ENCODE data around the gene CXorf65.
A peak's percentile ranks its signal among the peaks of the same experiment; 100 is the strongest.

Gene CXorf65

DNA sequence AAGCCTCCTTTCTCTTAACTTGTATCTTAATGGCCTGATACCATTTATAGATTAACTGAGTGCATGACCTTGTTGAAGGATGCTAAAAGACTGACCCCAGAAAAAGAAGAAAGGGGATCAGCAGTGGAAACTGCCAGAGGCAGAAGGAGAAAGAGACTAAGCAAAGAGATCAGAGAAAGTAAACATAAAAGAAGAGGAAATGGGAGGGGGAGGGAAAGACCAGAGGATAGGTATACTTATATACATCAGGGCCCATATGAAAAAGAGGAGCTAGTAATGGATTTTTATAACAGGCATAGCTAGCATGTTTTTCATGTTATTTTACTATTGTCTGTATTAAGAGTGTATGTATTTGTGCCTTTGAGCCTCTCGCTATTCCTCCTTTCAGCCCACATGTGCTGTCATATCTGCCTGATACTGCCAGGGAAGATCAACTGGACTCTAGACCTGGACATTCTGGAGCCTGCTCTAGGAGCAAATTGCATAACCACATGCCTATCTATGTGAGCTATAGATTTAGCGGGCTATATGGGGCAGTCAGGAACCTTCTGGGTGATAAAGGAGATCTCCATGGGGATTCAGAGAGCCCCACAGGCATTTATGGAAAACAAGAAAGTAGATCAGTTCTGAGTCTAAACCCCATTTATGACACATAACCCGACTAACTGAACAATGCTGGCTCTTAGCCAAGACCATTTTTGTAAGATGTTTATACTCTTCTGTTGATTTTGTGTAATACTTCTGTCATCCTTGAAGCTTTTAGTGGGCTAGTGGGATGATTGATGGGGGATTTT lies 25.0 kb downstream of the CXorf65 start:
- H3K4me3 ChIP-seq: no peak overlapping the region
- H3K27ac ChIP-seq: no peak overlapping the region

DNA sequence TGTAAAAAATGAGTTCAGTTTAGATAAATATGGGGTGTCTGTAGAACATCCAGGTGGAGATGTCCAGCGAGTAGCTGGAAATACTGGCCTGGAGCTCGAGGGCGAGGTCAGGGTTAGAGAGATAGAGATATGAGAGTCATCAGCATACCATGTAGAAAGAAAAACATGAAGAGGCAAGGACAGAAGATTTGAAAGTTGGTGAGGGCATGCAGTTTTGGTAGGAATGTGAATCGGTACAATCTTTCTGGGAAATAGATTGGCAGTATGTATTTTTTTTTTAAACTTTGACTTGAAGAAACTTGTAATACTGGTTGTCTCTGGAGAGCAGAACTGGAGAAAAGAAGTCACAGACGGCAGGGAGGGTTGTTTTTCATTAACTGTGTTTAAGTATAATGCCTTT lies 36.0 kb downstream of the CXorf65 start:
- no peak overlapping the region for H3K4me3 ChIP-seq
- H3K27ac ChIP-seq: no peak overlapping the region

DNA sequence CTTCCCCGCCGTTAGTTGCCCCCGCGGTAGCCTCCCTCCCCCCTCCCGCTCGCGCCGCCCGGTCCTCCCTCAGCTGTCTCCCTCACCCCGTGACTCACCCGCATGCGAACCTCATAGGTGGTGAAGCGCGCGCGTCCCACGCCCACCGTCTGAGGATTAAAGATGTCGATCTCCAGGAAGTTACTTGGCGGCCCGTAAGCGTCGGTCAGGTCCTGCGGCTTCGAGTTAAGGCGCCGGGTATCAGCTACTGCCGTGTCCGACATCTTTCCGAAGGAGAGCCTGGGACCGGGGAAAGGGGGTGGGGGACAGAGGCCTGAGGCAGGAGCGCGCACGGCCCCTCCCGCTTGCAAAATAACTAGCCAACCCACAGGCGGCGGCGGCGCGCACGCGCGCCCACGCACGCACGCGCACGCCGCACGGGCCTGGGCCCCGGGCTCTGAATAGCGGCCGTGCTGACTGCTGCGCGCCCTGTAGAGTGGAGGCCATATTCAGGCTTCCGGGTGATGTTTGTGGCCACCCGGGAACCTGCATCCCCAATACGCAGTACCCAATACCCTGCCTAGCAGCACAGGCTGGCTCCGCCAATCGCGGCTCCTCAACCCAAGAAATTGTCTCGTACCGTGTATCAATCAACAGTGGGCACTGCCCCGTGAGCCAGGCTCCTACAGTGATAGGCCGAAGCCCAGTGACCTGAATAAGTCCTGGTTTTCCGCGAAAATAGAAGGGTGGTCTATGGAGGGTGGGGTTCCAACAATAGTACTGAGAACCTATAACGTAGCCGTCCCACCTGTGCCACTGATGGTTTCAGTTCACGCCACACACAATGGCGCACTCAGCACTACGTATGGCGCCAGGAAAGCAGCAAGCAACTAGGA lies 38.3 kb downstream of the CXorf65 start, which contains the start of gene SNX12:
TSS of gene SNX12 (minus strand) at position 291 of the 875 bp plus-strand sequence. CDS start at position 263, 28 bp downstream.
- H3K27ac ChIP-seq: peak within 1 kb of the TSS; percentile 22 to 88 (median 81)
- H3K4me3 ChIP-seq: peak within 1 kb of the TSS; percentile 47 to 60 (median 51)

DNA sequence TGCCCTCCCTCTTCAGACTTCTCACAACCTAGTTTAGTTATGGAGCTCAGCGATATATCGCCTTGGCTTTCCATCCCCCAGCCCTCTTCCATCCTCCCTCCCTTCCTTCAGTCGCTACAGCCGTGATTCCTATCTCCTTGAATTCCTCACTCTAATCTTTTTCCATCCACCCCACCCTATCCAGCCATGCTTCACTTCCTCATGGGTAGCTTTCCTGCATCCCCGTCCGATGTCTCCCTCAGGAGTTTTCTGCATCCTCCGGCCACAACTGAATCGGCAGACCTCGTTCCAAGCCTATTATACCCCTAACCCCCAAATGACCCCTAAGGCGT lies 38.9 kb downstream of the CXorf65 start:
- H3K27ac ChIP-seq: peak overlapping the region; percentile 22 to 88 (median 81)

DNA sequence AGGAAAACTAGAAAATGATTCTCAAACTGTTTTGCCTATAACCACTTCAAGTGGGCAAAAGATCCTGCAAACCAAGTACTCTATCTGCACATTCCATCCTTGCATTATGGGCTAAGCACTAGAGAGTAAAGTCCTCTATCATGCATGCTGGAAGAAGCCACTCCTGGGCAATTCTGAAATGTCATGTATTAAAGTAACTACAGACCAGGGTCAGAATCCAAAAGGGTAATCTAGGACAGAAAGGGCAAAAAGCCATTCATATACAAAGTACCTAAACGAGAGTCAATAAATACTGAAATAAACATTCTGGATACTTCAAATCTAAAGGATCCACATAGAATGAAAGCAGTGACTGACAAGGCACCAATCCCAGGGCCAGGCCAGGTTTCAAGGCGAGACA lies 39.5 kb downstream of the CXorf65 start:
- Histone ChIP-seq H3K4me3 (peak overlapping the region; percentile 47 to 60 (median 51)), H3K27ac (peak overlapping the region in 18 of 21 experiments; percentile 41 to 88 (median 81))

More for the DNA sequence above, 38.9 kb downstream of the CXorf65 start:
- H3K4me3 ChIP-seq: peak overlapping the region; percentile 47 to 60 (median 51)

DNA sequence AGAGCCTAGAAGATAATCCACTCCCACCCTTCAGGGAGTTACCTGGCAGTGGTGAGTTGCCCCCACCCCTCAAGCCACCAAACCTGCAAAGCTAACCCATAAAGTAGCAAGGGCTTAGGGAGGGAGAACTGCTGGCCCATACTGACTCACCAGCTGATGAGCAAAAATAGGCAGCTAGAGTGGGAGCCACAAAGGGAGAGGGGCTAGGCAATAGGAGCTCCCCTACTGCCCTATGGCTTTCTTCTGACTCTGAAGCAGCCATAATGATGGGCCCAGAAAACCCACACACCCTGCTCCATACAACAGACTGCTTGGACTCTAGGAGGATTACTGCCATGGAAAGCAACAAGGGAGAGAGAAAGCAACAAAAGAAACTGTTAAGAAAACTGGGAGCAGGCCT lies 46.4 kb downstream of the CXorf65 start:
- no peak overlapping the region for H3K4me3 ChIP-seq
- H3K27ac ChIP-seq: no peak overlapping the region

DNA sequence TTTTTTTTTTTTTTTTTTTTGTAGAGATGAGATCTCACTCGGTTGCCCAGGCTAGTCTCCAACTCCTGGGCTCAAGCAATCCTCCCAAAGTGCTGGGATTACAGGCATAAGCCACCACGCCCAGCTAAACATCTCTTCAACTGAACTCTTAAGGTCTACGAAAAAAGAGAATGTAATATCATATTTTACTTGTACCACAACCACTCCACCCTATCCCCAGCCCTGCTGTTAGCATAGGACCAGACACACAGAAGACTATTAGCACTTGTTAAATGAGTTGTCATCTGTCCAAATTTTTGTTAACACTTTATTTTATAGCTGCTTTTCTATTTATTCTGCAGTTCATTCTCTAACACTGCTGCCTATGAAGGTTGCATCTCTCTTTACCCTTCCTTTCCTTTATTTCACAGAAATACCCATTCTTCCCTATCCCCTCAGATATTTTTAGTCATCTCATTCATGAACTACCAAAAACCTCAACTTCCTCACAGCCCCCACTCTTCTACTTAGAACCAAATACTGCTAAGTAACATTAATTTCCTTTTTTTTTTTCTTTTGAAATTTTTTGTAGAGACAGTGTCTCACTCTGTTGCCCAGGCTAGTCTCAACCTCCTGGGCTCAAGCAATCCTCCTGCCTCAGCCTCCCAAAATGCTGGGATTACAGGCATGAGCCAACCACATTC lies 48.6 kb downstream of the CXorf65 start:
- H3K27ac ChIP-seq: no peak overlapping the region
- no peak overlapping the region for H3K4me3 ChIP-seq

DNA sequence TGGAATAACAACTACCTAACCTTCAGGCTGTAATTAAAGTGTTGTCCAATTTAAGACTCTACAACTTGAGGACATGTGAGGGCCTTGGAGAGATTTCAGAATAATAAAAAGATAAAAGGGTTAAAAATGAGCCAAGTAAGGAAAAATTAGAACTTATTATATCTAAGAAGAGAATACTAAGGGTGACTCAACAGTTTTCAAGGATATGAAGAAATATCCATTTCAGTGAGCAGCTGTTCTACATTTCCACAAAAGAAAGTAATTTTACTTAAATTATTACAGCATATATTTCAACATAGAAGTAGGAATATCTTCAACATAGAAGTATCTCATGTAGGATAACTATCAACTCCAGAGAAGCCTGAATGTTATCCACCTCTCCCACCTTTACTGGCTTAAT lies 49.7 kb downstream of the CXorf65 start:
- no peak overlapping the region for H3K4me3 ChIP-seq
- no peak overlapping the region for H3K27ac ChIP-seq
